SU-DHL-6 (cell line): ENCODE measurements around the gene FN1.

Source experiments
- EZH2phosphoT487 ChIP-seq: fragments of 200-600 bp; sonication (generic), shearing (Covaris generic); conservative IDR thresholded peaks from 2 replicates; pipeline ENCODE4 v1.6.1; 2018; ENCODE audit warnings: mild to moderate bottlenecking, antibody characterized with exemption, low read length, moderate library complexity, mixed read lengths
- TF ChIP-seq, protein P1 (sequence below): fragments of 200-600 bp; sonication (generic); IDR thresholded peaks from one replicate; pipeline ENCODE4 v1.5.1; 2017; ENCODE audit warnings: antibody characterized with exemption, mild to moderate bottlenecking, low read length, moderate library complexity; ENCODE audit not compliant: insufficient read depth, poor library complexity, severe bottlenecking

- TF ChIP-seq, protein P1, sequence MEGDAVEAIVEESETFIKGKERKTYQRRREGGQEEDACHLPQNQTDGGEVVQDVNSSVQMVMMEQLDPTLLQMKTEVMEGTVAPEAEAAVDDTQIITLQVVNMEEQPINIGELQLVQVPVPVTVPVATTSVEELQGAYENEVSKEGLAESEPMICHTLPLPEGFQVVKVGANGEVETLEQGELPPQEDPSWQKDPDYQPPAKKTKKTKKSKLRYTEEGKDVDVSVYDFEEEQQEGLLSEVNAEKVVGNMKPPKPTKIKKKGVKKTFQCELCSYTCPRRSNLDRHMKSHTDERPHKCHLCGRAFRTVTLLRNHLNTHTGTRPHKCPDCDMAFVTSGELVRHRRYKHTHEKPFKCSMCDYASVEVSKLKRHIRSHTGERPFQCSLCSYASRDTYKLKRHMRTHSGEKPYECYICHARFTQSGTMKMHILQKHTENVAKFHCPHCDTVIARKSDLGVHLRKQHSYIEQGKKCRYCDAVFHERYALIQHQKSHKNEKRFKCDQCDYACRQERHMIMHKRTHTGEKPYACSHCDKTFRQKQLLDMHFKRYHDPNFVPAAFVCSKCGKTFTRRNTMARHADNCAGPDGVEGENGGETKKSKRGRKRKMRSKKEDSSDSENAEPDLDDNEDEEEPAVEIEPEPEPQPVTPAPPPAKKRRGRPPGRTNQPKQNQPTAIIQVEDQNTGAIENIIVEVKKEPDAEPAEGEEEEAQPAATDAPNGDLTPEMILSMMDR: no peak
- TF ChIP-seq EZH2phosphoT487: no peak
Measured at GRCh38 chr2:215421859-215422461, 13.9 kb downstream of the FN1 start.
